Small intestine (tissue), 16 donors: Measurements from ENCODE around the gene TK2. TPM values are rescaled to one million over a fixed set of nuclear protein-coding genes. Genes with fewer than 3 reads are reported as not detected.
"Not testable (repeated sequence)": the region's sequence is repeated elsewhere in the genome, so short reads cannot be mapped to it uniquely, and the experiment has no call there.

Experiments
- DNase-seq, 2 donors: peaks; one replicate each; pipeline versions ENCODE4 v3.0.0 to v3.0.0-alpha.2; 2013
- FAIRE-seq: peaks from 2 replicates; lab custom pipeline; 2012; peaks lifted over from hg19 to GRCh38; lab: Jason Lieb, UNC
- H3K27ac ChIP-seq, 3 donors: one replicate each; pipeline ENCODE4 v1.5.1; 2013; ENCODE audit warnings: low read length in 2 of 3, mild to moderate bottlenecking in 2 of 3, control low read depth in 1 of 3, inconsistent platforms in 1 of 3, low read depth in 1 of 3, moderate library complexity in 1 of 3
- H3K27me3 ChIP-seq, 3 donors: one replicate each; pipeline ENCODE4 v1.6.1; 2013; ENCODE audit warnings: low read length in 3 of 3, inconsistent platforms in 1 of 3; ENCODE audit not compliant: control insufficient read depth in 3 of 3, insufficient read depth in 3 of 3
- H3K36me3 ChIP-seq, 3 donors: one replicate each; pipeline ENCODE4 v1.6.1; 2013; ENCODE audit warnings: low read length in 3 of 3, inconsistent platforms in 1 of 3, low read depth in 1 of 3, mild to moderate bottlenecking in 1 of 3, moderate library complexity in 1 of 3; ENCODE audit not compliant: control insufficient read depth in 3 of 3, insufficient read depth in 2 of 3
- H3K4me1 ChIP-seq, 3 donors: one replicate each; pipeline ENCODE4 v1.6.1; 2013; ENCODE audit warnings: low read length in 2 of 3, inconsistent platforms in 1 of 3, low read depth in 1 of 3, mild to moderate bottlenecking in 1 of 3, moderate library complexity in 1 of 3; ENCODE audit not compliant: control insufficient read depth in 3 of 3, insufficient read depth in 2 of 3
- H3K4me3 ChIP-seq, 3 donors: one replicate each; pipeline ENCODE4 v1.5.1; 2013; ENCODE audit warnings: low read length in 3 of 3, control low read depth in 1 of 3, inconsistent platforms in 1 of 3, low read depth in 1 of 3, mild to moderate bottlenecking in 1 of 3, moderate library complexity in 1 of 3
- H3K9me3 ChIP-seq, 2 donors: one replicate each; pipeline ENCODE4 v1.6.1; 2013; ENCODE audit warnings: low read depth in 1 of 2, low read length in 1 of 2; ENCODE audit not compliant: control insufficient read depth in 2 of 2, insufficient read depth in 1 of 2
- WGBS, 3 donors: extraction: QIAGEN DNeasy Blood & Tissue Kit; methylation state at CpG; one replicate each; pipeline ENCODE4 v1.1.7; 2013; 5-methylcytosine and 5-hydroxymethylcytosine counted together
- long read RNA-seq, 10 donors: transcript quantifications; one replicate each; lab custom pipeline, GENCODE V29; 2026
- polyA plus RNA-seq, 4 donors: library from polyadenylated mRNA; stranded (reverse) in 3 of 4; unstranded in 1 of 4; fragments of 200-250 nt in 3 of 4; fragments of 120-200 nt in 1 of 4; gene quantifications; one replicate each; pipeline versions ENCODE4 v1.2.1 to v1.2.3, GENCODE V29; 2013
- donor health status: healthy with polysubstance abuse.
- donor health status: control.
- donor health status: control.
- donor health status: Bipolar disorder and iron deficiency.
- donor health status: healthy.

The TK2 gene
- polyA plus RNA-seq, result 10 to 100 TPM in 3 of 4 donors, 1 to 10 TPM in 1; 9.2 to 21.3 (median 12.6) TPM
- long read RNA-seq, donor 1, result 0 reads
- long read RNA-seq, donor 2, full-length matches to known transcripts, result 2 of 2 reads
- long read RNA-seq, donor 2, partial matches to known transcripts, result 0 of 2 reads
- long read RNA-seq, donor 2, other reads (novel, unspliced or antisense), result 0 of 2 reads
- long read RNA-seq, donor 3, partial matches to known transcripts, result 9 of 11 reads
- long read RNA-seq, donor 3, other reads (novel, unspliced or antisense), result 0 of 11 reads
- long read RNA-seq, donor 4, result 0 reads
- long read RNA-seq, donor 5, partial matches to known transcripts, result 0 of 1 reads
- long read RNA-seq, donor 5, other reads (novel, unspliced or antisense), result 0 of 1 reads
- long read RNA-seq, donor 6, result 0 reads
- long read RNA-seq, donor 7, partial matches to known transcripts, result 0 of 1 reads
- long read RNA-seq, donor 7, other reads (novel, unspliced or antisense), result 0 of 1 reads
- long read RNA-seq, donor 8, result 0 reads
- long read RNA-seq, donor 9, partial matches to known transcripts, result 0 of 1 reads
- long read RNA-seq, donor 9, other reads (novel, unspliced or antisense), result 0 of 1 reads
- long read RNA-seq, donor 10, full-length matches to known transcripts, result 4 of 4 reads
- long read RNA-seq, donor 10, partial matches to known transcripts, result 0 of 4 reads
- long read RNA-seq, donor 10, other reads (novel, unspliced or antisense), result 0 of 4 reads

GRCh38 chr16:66549284-66550131 is at the start of gene TK2:
Gene TK2 (minus strand): TSS chr16:66550122. CDS start chr16:66550061, 61 bp downstream.
- DNase-seq (peak in 1 of 2 donors; percentile 87), FAIRE-seq (no peak)
- Histone ChIP-seq H3K4me1 (peaks cover 2 to 22% (median 18%) of the 10 kb centered on the region in 3 donors), H3K4me3 (peak within 1 kb of the TSS; percentile 75 to 85 (median 83)), H3K27me3 (no peaks in the 10 kb centered on the region), H3K27ac (peak within 1 kb of the TSS; percentile 92 to 99 (median 93)), H3K9me3 (no peaks in the 10 kb centered on the region), H3K36me3 (peaks cover 0 to 14% (median 0%) of the 10 kb centered on the region in 3 donors)
- 5 to 9% (median 5%) methylated on average over 50 to 80 of the region's 80 CpGs for WGBS, 3 donors

GRCh38 chr16:66598111-66598510 is 48.2 kb upstream of the TK2 start:
- no peaks in the 10 kb centered on the region for H3K4me1 ChIP-seq
- 74 to 97% (median 88%) methylated on average over 3 of the region's 3 CpGs for WGBS, 3 donors
- no peak for FAIRE-seq
- DNase-seq, result no peak
- peaks cover 0 to 10% of the 10 kb centered on the region in 2 donors for H3K9me3 ChIP-seq
- H3K27me3 ChIP-seq, result no peaks in the 10 kb centered on the region
- peaks cover 0 to 7% (median 0%) of the 10 kb centered on the region in 3 donors for H3K36me3 ChIP-seq
- no peak overlapping the region for H3K4me3 ChIP-seq
- no peak overlapping the region for H3K27ac ChIP-seq

GRCh38 chr16:66596986-66597848 is 47.3 kb upstream of the TK2 start:
- H3K27me3 ChIP-seq, result no peaks in the 10 kb centered on the region
- H3K4me1 ChIP-seq, result no peaks in the 10 kb centered on the region
- 72 to 77% (median 76%) methylated on average over 5 of the region's 5 CpGs for WGBS, 3 donors
- H3K4me3 ChIP-seq, result no peak overlapping the region
- H3K9me3 ChIP-seq, result peaks cover 0 to 10% of the 10 kb centered on the region in 2 donors
- H3K27ac ChIP-seq, result no peak overlapping the region
- peaks cover 0 to 7% (median 0%) of the 10 kb centered on the region in 3 donors for H3K36me3 ChIP-seq
- FAIRE-seq (no peak), DNase-seq (no peak)

- not testable (repeated sequence) for H3K4me1 ChIP-seq, H3K4me3 ChIP-seq, FAIRE-seq, H3K9me3 ChIP-seq, H3K36me3 ChIP-seq, H3K27ac ChIP-seq, H3K27me3 ChIP-seq, DNase-seq
- WGBS, 3 donors, result 90 to 98% (median 98%) methylated on average over 4 of the region's 4 CpGs
These were observed 46.6 kb upstream of the TK2 start for GRCh38 chr16:66596559-66596958.

- DNase-seq (no peak), FAIRE-seq (no peak)
- 62 to 90% (median 76%) methylated on average over 7 of the region's 7 CpGs for WGBS, 3 donors
- Histone ChIP-seq H3K27ac (no peak overlapping the region), H3K36me3 (no peaks in the 10 kb centered on the region), H3K27me3 (no peaks in the 10 kb centered on the region), H3K4me3 (no peak overlapping the region), H3K9me3 (no peaks in the 10 kb centered on the region), H3K4me1 (no peaks in the 10 kb centered on the region)
These were observed 44.8 kb upstream of the TK2 start for GRCh38 chr16:66594739-66595138.

GRCh38 chr16:66592814-66593213 is 42.9 kb upstream of the TK2 start:
- DNase-seq (no peak), FAIRE-seq (no peak)
- no peak overlapping the region for H3K4me3 ChIP-seq
- H3K9me3 ChIP-seq, result no peaks in the 10 kb centered on the region
- peaks cover 0 to 2% (median 0%) of the 10 kb centered on the region in 3 donors for H3K36me3 ChIP-seq
- H3K27ac ChIP-seq, result no peak overlapping the region
- H3K4me1 ChIP-seq, result no peaks in the 10 kb centered on the region
- H3K27me3 ChIP-seq, result no peaks in the 10 kb centered on the region
- WGBS, 3 donors, result 96 to 97% (median 96%) methylated on average over 3 of the region's 3 CpGs

GRCh38 chr16:66592241-66592640 is 42.3 kb upstream of the TK2 start:
- no peak for FAIRE-seq

More at GRCh38 chr16:66592241-66592640, 42.3 kb upstream of the TK2 start:
- Histone ChIP-seq H3K4me3 (no peak overlapping the region), H3K27me3 (no peaks in the 10 kb centered on the region), H3K4me1 (no peaks in the 10 kb centered on the region), H3K36me3 (peaks cover 0 to 2% (median 0%) of the 10 kb centered on the region in 3 donors), H3K9me3 (no peaks in the 10 kb centered on the region), H3K27ac (no peak overlapping the region)
- no peak for DNase-seq
- WGBS, 3 donors, result 88 to 93% (median 92%) methylated on average over 3 of the region's 3 CpGs
